Stimulated activated CD4-positive, alpha-beta T cell treated with anti-CD3 and anti-CD28 coated beads, TNF-alpha, amount 100 ng/mL, for 24 hours (primary cell): ENCODE data around the gene SLC6A20.

ENCODE experiments used
- DNase-seq, 3 experiments: peaks; one replicate each; pipeline ENCODE4 v3.0.0-alpha.2; 2020; ENCODE audit warnings: low read depth in 3 of 3

Gene SLC6A20

GRCh38 chr3:45800611-45801010 is 4.3 kb upstream of the SLC6A20 start:
- DNase-seq = no peak

GRCh38 chr3:45799586-45799985 is 3.2 kb upstream of the SLC6A20 start:
- DNase-seq = no peak

GRCh38 chr3:45798034-45798433 is 1.7 kb upstream of the SLC6A20 start:
- DNase-seq = no peak

GRCh38 chr3:45796902-45797637 is 734 bp upstream of the SLC6A20 start:
- no peak for DNase-seq

GRCh38 chr3:45795509-45795881 is 841 bp downstream of the SLC6A20 start:
- no peak for DNase-seq

GRCh38 chr3:45794660-45795059 is 1.7 kb downstream of the SLC6A20 start:
- no peak for DNase-seq

GRCh38 chr3:45794177-45794560 is 2.2 kb downstream of the SLC6A20 start:
- no peak for DNase-seq

GRCh38 chr3:45793482-45794176 is 2.7 kb downstream of the SLC6A20 start:
- DNase-seq = no peak

GRCh38 chr3:45792516-45793172 is 3.7 kb downstream of the SLC6A20 start:
- DNase-seq = no peak

GRCh38 chr3:45792036-45792435 is 4.3 kb downstream of the SLC6A20 start:
- DNase-seq = no peak

- DNase-seq = no peak
Measured at GRCh38 chr3:45790596-45790995, 5.7 kb downstream of the SLC6A20 start.

GRCh38 chr3:45789235-45789812 is 7.0 kb downstream of the SLC6A20 start:
- DNase-seq = no peak

- no peak for DNase-seq
Measured at GRCh38 chr3:45787551-45787950, 8.8 kb downstream of the SLC6A20 start.

GRCh38 chr3:45786801-45787495 is 9.4 kb downstream of the SLC6A20 start:
- DNase-seq = no peak

- no peak for DNase-seq
Measured at GRCh38 chr3:45785605-45786150, 10.7 kb downstream of the SLC6A20 start.

- DNase-seq = no peak
Measured at GRCh38 chr3:45783667-45784066, 12.7 kb downstream of the SLC6A20 start.

GRCh38 chr3:45782381-45782780 is 14.0 kb downstream of the SLC6A20 start:
- DNase-seq = no peak

GRCh38 chr3:45781841-45782240 is 14.5 kb downstream of the SLC6A20 start:
- no peak for DNase-seq

GRCh38 chr3:45781271-45781670 is 15.1 kb downstream of the SLC6A20 start:
- no peak for DNase-seq

- DNase-seq = no peak
Measured at GRCh38 chr3:45779746-45780735, 16.3 kb downstream of the SLC6A20 start.
